Daoy (cell line): ENCODE results near the gene RGMB. TPM values are rescaled to one million over a fixed set of nuclear protein-coding genes. Genes with fewer than 3 reads are reported as not detected.

Experiments
- DNase-seq: peaks from one replicate; pipeline ENCODE4 v3.0.0-alpha.2; 2015; ENCODE audit warnings: low read depth
- total RNA-seq: library from RNA; depleted of rRNA; stranded (reverse); fragments of >200 nt; shearing (Covaris generic); gene quantifications from 2 replicates; pipeline ENCODE4 v1.2.3, GENCODE V29; 2014; rRNA removed

Gene RGMB
- total RNA-seq, 1 experiment from 2014 or later, result 12.5 TPM

GRCh38 chr5:98827161-98827560, 53.7 kb downstream of the RGMB start:
- DNase-seq, result peak; percentile 33

GRCh38 chr5:98827588-98828284, 54.3 kb downstream of the RGMB start:
- no peak for DNase-seq

- no peak for DNase-seq
Observed at GRCh38 chr5:98836175-98836574, 62.7 kb downstream of the RGMB start.

GRCh38 chr5:98839469-98840383, 66.3 kb downstream of the RGMB start:
- peak; percentile 8 for DNase-seq

GRCh38 chr5:98840946-98841345, 67.5 kb downstream of the RGMB start:
- DNase-seq, result no peak

GRCh38 chr5:98843481-98843880, 70.0 kb downstream of the RGMB start:
- no peak for DNase-seq

GRCh38 chr5:98844865-98845264, 71.4 kb downstream of the RGMB start:
- DNase-seq, result no peak

- no peak for DNase-seq
Observed at GRCh38 chr5:98845878-98846277, 72.4 kb downstream of the RGMB start.

Other genes with a start within 250 kb of the RGMB start
- gene CHD1, start 155.3 kb downstream of the RGMB start, total RNA-seq, result 46.7 and 51.3 TPM in 2 replicates